Vein endothelial cell (primary cell): ENCODE results near the gene ARMC5. TPM values are rescaled to one million over a fixed set of nuclear protein-coding genes. Genes with fewer than 3 reads are reported as not detected.

Experiments
- total RNA-seq: library from RNA; depleted of rRNA; stranded (reverse); fragments of >200 nt; gene quantifications from 2 replicates; pipeline ENCODE4 v1.2.3, GENCODE V29; 2012

ARMC5 gene, protein sequence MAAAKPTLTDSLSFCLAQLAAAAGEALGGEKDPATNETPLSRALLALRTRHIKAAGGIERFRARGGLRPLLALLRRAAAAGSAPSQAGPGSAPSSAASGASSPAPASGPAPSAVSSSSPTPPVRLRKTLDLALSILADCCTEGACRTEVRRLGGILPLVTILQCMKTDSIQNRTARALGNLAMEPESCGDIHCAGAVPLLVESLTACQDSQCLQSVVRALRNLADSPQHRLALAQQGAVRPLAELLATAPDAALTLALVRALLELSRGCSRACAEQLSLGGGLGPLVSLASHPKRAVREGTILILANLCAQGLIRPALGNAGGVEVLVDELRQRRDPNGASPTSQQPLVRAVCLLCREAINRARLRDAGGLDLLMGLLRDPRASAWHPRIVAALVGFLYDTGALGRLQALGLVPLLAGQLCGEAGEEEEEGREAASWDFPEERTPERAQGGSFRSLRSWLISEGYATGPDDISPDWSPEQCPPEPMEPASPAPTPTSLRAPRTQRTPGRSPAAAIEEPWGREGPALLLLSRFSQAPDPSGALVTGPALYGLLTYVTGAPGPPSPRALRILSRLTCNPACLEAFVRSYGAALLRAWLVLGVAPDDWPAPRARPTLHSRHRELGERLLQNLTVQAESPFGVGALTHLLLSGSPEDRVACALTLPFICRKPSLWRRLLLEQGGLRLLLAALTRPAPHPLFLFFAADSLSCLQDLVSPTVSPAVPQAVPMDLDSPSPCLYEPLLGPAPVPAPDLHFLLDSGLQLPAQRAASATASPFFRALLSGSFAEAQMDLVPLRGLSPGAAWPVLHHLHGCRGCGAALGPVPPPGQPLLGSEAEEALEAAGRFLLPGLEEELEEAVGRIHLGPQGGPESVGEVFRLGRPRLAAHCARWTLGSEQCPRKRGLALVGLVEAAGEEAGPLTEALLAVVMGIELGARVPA
- total RNA-seq: 22.8 and 27.1 TPM in 2 replicates

DNA sequence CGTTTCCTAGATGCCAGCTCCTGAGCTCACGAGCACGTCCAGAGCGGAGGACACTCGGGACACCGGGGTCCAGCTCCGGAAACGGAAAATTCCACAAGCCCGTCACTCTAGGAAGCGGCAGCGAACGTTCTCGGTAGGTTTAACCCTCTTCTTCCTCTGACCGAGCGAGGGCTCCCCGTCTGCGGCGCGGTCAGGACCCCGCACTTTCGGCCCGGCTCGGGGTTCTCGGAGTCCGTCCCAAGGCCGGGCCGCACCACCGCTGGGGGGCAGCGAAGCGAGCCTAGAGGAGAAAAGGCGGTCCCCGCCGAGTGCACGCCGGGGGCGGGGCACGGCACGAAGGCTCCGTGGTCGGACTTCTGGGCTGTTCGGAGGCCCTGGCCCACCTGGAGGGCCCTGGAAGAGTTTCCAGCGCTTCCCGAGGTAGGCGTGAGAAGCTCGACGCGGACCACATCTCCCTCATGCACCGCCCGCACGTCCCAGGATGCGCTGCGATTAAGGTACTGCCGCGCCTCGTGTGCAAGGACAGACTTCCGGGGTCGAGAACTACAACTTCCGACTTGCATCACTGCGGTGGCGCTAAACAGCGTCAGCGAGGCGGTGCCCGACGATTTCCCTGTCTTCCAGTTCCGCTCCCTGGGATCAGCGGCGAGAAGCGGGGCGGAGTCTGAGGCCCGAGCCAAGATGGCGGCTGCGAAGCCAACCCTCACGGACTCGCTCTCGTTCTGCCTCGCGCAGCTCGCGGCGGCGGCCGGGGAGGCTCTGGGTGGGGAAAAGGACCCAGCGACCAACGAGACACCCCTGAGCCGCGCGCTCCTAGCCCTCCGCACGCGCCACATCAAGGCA is at the start of gene ARMC5:
TSS of gene ARMC5 (plus strand) at position 658 of the 843 bp plus-strand sequence. CDS start at position 682, 24 bp downstream.

DNA sequence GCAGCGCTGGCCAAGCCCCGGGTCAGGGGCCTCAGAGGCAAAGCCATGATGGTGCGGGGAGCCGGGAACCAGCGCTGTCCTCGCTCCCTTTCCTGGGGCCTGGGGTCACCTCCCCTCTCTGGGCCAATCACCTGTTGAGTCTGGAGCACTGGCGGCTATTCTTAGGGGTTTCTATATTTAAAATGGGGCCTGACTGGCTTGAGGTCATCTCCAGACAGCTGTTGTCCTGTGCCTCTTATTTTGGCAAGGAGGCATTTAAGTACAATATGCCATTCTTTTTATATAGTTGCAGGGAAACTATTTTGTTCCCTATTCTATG is 31.1 kb upstream of the ARMC5 start, which contains the start of gene COX6A2:
TSS of gene COX6A2 (minus strand) at position 82 of the 319 bp plus-strand sequence. CDS start at position 47, 35 bp downstream.

DNA sequence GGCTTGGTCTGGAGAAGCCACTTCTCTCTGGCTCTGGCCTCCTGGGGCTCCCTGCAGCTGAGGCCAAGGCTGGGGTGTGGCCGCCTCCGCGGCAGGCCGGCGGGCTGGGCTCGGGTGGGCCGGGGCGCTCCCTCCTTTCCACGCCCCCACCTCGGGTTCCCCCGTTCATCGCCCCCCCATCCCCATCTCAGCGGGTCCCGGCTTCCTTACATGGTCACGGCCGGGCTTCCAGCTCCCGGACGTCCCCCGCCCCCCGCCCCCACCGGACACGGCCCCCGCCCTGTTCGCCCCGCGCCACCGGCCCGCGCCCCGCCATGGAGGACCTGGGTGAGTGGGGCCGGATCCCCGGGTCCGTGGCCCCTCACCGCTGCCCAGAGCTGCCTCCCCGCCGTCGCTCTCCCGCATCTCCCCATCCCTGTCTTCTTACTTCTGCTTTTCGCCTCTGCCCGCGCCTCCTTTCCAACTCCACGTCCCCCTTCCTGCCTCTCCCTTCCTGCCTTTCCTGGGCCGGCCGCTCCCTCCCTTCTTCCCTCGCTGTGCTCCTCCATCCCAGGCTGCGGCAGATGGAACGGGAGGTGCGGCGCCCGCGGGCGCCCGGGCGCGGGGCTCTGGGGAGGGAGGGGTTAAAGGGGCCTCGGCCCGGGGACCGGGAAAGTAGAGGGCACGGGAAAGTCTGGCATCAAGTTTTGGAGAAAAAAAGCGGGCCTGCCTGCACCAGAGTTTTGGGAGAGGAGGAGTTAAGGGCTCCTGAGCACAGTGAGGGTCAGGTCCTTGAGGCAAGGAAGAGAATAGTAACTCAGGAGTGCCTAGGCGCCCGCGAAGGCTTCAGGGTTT is 12.8 kb downstream of the ARMC5 start, which contains the start of gene TGFB1I1:
TSS of gene TGFB1I1 (plus strand) at position 278 of the 834 bp plus-strand sequence. CDS start at position 315, 37 bp downstream.

DNA sequence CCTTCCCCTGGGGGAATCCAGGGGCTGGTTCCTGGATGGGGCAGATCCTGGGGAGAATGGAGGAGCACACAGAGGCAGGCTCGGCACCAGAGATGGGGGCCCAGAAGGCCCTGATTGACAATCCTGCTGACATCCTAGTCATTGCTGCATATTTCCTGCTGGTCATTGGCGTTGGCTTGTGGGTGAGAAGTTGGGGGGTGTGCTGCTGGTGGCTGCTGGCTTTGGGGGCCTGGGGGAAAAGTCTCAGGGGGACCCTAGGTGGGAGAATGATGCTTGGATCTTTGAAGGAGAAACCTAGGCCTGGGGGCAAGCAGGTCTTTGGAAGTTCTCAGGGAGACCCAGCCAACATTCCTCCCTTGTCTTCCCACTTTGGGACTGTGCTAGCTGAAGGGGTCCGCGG is 23.8 kb downstream of the ARMC5 start, which contains the start of gene SLC5A2:
TSS of gene SLC5A2 (plus strand) at position 43 of the 400 bp plus-strand sequence. CDS start at position 57, 14 bp downstream.

DNA sequence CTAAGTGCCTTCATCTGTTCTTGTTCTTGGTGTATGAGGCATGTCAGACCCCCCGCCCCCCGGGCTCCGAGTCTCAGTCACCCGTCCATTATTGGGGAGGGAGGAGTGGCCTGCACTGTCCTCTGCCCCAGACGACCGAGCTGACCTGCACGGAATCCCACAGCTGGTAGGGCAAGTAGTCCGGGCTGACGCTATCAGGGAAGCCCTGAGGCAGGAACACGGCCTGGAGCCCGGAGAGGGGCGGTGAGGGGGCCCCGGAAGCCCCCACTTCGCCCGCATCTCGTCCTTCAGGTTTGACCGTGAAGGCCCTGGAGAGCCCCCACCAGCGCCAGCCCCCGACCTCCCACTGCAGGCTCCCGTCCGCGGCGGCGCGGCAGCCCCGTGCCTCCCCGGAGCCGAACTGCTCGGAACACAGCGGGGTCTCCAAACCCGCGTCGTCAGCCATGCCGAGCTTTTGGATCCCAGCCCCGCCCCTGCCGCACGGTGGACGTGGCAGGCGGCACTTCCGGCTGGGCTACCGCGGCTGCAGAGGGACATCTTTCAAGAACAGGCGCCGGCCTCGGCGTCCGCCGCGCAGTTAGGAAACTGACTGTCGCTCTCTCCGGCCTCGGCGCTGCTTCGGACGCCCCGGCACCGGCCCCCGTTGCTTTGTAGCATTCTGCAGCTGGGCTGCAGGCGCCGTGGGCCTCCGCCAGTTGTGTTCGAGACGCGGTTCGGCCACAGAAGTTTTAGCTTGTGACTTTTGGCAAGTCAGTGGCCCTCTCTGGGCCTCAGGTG is 48.8 kb downstream of the ARMC5 start, which contains the start of gene RUSF1:
TSS of gene RUSF1 (minus strand) at position 463 of the 777 bp plus-strand sequence. CDS start at position 445, 18 bp downstream.

Other genes starting within 250 kb of the ARMC5 start
- under 0.01 TPM in 1 of 2 replicates, not detected in the other for gene TRIM72, start 245.4 kb upstream of the ARMC5 start, total RNA-seq
- gene PYDC1, start 242.4 kb upstream of the ARMC5 start, total RNA-seq: not detected in 2 replicates
- not detected in 2 replicates for gene ITGAM, start 199.5 kb upstream of the ARMC5 start, total RNA-seq
- 0.65 and 1.1 TPM in 2 replicates for gene ITGAX, start 104.3 kb upstream of the ARMC5 start, total RNA-seq
- not detected in 2 replicates for gene ITGAD, start 66.2 kb upstream of the ARMC5 start, total RNA-seq
- not detected in 2 replicates for gene COX6A2, start 31.1 kb upstream of the ARMC5 start, total RNA-seq
- gene ZNF843, start 16.7 kb upstream of the ARMC5 start, total RNA-seq: 0.19 and 0.98 TPM in 2 replicates
- 57.3 and 108 TPM in 2 replicates for gene TGFB1I1, start 12.7 kb downstream of the ARMC5 start, total RNA-seq
- 0.10 TPM in 1 of 2 replicates, not detected in the other for gene SLC5A2, start 23.6 kb downstream of the ARMC5 start, total RNA-seq
- 32.6 and 49.3 TPM in 2 replicates for gene RUSF1, start 48.9 kb downstream of the ARMC5 start, total RNA-seq
- gene AHSP, start 68.4 kb downstream of the ARMC5 start, total RNA-seq: not detected in 2 replicates